B cell (primary cell): Measurements from ENCODE around the gene PDGFA.

ENCODE experiments used
- CTCF ChIP-seq: fragments of 200-600 bp; IDR thresholded peaks from one replicate; pipeline ENCODE4 v1.8.0; 2022; ENCODE audit warnings: antibody characterized with exemption, mild to moderate bottlenecking
- EZH2 ChIP-seq: IDR thresholded peaks from 2 replicates; pipeline ENCODE4 v1.6.1; 2012; ENCODE audit warnings: borderline replicate concordance, low read depth, mild to moderate bottlenecking, moderate library complexity, low read length; ENCODE audit not compliant: insufficient read depth, poor library complexity, severe bottlenecking

- TF ChIP-seq EZH2 (no peak), CTCF (no peak)
These were observed 41.9 kb downstream of the PDGFA start for GRCh38 chr7:477626-478220.
